GM19099 (cell line): ENCODE results near the gene PTAFR.

Experiments used
- POLR2A ChIP-seq: IDR thresholded peaks from 3 replicates; pipeline ENCODE4 v1.6.1; 2011; ENCODE audit warnings: low read depth; ENCODE audit not compliant: insufficient read length; ENCODE audit errors: extremely low read depth

PTAFR gene

GRCh38 chr1:28122183-28122582 lies 54.3 kb downstream of the PTAFR start:
- TF ChIP-seq POLR2A = no peak

GRCh38 chr1:28119556-28119955 lies 56.9 kb downstream of the PTAFR start:
- no peak for TF ChIP-seq POLR2A

GRCh38 chr1:28118640-28119307 lies 57.7 kb downstream of the PTAFR start:
- TF ChIP-seq POLR2A = no peak

- TF ChIP-seq POLR2A = no peak
These were observed 61.2 kb downstream of the PTAFR start for GRCh38 chr1:28115267-28115666.

- no peak for TF ChIP-seq POLR2A
These were observed 61.6 kb downstream of the PTAFR start for GRCh38 chr1:28114844-28115243.

GRCh38 chr1:28113242-28113572 lies 63.3 kb downstream of the PTAFR start:
- no peak for TF ChIP-seq POLR2A

GRCh38 chr1:28112388-28113241 lies 63.9 kb downstream of the PTAFR start:
- TF ChIP-seq POLR2A = no peak

GRCh38 chr1:28111157-28111556 lies 65.3 kb downstream of the PTAFR start:
- no peak for TF ChIP-seq POLR2A

GRCh38 chr1:28110555-28110954 lies 65.9 kb downstream of the PTAFR start:
- TF ChIP-seq POLR2A = no peak

- TF ChIP-seq POLR2A = no peak
These were observed 66.9 kb downstream of the PTAFR start for GRCh38 chr1:28109639-28110038.

- no peak for TF ChIP-seq POLR2A
These were observed 68.5 kb downstream of the PTAFR start for GRCh38 chr1:28108001-28108400.

- TF ChIP-seq POLR2A = no peak
These were observed 71.5 kb downstream of the PTAFR start for GRCh38 chr1:28104866-28105467.

- no peak for TF ChIP-seq POLR2A
These were observed 74.3 kb downstream of the PTAFR start for GRCh38 chr1:28102189-28102588.

GRCh38 chr1:28099050-28099769 lies 77.3 kb downstream of the PTAFR start:
- no peak for TF ChIP-seq POLR2A
